ENCODE results near the gene FAM13A.

DNA sequence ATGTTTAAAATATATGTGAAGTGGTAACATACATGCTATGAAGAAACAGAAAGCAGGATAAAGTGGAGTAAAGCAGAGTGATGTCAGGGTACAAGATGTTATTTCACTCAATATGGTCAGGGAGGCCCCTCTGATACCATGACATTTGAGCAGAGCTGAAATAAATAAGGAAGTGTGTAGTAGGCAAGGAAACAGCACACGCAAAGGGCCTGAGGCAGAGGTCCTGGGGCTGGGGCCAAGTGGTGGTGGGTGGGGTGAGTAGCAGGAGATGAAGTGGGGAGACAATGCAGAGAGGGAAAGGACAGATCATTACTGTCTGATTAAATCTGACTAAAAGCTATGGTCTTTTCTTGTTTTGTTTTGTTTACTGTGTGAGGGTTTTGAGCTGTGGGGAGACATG is 61.1 kb downstream of the FAM13A start:
- TF ChIP-seq, protein P1, sequence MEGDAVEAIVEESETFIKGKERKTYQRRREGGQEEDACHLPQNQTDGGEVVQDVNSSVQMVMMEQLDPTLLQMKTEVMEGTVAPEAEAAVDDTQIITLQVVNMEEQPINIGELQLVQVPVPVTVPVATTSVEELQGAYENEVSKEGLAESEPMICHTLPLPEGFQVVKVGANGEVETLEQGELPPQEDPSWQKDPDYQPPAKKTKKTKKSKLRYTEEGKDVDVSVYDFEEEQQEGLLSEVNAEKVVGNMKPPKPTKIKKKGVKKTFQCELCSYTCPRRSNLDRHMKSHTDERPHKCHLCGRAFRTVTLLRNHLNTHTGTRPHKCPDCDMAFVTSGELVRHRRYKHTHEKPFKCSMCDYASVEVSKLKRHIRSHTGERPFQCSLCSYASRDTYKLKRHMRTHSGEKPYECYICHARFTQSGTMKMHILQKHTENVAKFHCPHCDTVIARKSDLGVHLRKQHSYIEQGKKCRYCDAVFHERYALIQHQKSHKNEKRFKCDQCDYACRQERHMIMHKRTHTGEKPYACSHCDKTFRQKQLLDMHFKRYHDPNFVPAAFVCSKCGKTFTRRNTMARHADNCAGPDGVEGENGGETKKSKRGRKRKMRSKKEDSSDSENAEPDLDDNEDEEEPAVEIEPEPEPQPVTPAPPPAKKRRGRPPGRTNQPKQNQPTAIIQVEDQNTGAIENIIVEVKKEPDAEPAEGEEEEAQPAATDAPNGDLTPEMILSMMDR (IDR thresholded peaks at IDR 0.05), result no peak
- TF ChIP-seq EZH2 (IDR thresholded peaks at IDR 0.05; ENCODE audit: borderline replicate concordance, insufficient read depth, low read depth, low read length, poor library complexity, severe bottlenecking), result no peak
